Panc1 (cell line): ENCODE measurements around the gene CAPN15.

Experiments
- POLR2AphosphoS5 ChIP-seq: IDR thresholded peaks from 2 replicates; pipeline ENCODE4 v1.6.1; 2012; ENCODE audit warnings: mild to moderate bottlenecking, low read depth, low read length, moderate library complexity
- TCF7L2 ChIP-seq: IDR thresholded peaks from 2 replicates; pipeline ENCODE4 v1.6.1; 2011; ENCODE audit warnings: mild to moderate bottlenecking, low read depth, low read length, inconsistent platforms
- TF ChIP-seq, protein P1 (sequence below): fragments of 450-650 bp; IDR thresholded peaks from 2 replicates; pipeline ENCODE4 v1.5.1; 2017; ENCODE audit warnings: mild to moderate bottlenecking
- TF ChIP-seq, protein P2 (sequence below), 2 experiments: IDR thresholded peaks; 2 replicates each; pipeline ENCODE4 v1.6.1; 2011 to 2012; ENCODE audit warnings: low read depth in 2 of 2, control low read depth in 1 of 2, low read length in 1 of 2, mild to moderate bottlenecking in 1 of 2, moderate library complexity in 1 of 2; ENCODE audit not compliant: insufficient read depth in 1 of 2

DNA sequence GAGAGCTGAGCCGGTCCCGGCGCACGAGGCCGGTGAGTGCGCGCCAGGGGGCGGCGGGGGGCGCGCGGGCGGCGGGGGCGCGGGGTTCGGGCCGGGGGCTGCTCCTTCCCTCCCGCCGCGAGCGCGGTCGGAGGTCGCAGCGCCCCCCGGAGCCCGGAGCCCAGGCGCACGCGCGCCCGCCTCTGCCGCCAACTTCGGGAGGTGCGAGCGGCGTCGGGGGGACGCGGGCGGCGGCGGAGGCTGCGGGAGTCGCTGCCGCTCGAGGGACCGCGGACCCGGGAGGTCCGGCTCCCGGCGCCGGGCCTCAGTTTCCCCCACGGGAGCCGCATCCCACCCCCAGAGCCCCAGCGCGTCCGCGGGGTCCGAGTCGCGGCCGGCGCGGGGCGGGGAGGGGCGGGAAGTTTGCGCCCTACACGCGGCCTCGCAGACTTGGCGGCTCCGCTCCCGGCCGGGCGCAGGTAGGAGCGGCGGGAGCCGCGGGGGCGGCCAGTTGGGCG lies 32.7 kb downstream of the CAPN15 start, which contains the start of gene PRR35:
- TF ChIP-seq, protein P1, sequence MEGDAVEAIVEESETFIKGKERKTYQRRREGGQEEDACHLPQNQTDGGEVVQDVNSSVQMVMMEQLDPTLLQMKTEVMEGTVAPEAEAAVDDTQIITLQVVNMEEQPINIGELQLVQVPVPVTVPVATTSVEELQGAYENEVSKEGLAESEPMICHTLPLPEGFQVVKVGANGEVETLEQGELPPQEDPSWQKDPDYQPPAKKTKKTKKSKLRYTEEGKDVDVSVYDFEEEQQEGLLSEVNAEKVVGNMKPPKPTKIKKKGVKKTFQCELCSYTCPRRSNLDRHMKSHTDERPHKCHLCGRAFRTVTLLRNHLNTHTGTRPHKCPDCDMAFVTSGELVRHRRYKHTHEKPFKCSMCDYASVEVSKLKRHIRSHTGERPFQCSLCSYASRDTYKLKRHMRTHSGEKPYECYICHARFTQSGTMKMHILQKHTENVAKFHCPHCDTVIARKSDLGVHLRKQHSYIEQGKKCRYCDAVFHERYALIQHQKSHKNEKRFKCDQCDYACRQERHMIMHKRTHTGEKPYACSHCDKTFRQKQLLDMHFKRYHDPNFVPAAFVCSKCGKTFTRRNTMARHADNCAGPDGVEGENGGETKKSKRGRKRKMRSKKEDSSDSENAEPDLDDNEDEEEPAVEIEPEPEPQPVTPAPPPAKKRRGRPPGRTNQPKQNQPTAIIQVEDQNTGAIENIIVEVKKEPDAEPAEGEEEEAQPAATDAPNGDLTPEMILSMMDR: no peak
- no peak for TF ChIP-seq POLR2AphosphoS5
- TF ChIP-seq, protein P2, sequence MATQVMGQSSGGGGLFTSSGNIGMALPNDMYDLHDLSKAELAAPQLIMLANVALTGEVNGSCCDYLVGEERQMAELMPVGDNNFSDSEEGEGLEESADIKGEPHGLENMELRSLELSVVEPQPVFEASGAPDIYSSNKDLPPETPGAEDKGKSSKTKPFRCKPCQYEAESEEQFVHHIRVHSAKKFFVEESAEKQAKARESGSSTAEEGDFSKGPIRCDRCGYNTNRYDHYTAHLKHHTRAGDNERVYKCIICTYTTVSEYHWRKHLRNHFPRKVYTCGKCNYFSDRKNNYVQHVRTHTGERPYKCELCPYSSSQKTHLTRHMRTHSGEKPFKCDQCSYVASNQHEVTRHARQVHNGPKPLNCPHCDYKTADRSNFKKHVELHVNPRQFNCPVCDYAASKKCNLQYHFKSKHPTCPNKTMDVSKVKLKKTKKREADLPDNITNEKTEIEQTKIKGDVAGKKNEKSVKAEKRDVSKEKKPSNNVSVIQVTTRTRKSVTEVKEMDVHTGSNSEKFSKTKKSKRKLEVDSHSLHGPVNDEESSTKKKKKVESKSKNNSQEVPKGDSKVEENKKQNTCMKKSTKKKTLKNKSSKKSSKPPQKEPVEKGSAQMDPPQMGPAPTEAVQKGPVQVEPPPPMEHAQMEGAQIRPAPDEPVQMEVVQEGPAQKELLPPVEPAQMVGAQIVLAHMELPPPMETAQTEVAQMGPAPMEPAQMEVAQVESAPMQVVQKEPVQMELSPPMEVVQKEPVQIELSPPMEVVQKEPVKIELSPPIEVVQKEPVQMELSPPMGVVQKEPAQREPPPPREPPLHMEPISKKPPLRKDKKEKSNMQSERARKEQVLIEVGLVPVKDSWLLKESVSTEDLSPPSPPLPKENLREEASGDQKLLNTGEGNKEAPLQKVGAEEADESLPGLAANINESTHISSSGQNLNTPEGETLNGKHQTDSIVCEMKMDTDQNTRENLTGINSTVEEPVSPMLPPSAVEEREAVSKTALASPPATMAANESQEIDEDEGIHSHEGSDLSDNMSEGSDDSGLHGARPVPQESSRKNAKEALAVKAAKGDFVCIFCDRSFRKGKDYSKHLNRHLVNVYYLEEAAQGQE (IDR thresholded peaks at IDR 0.05; ENCODE audit: insufficient read depth in 1 of 2, low read depth in 2 of 2, low read length in 1 of 2): no peak
- no peak for TF ChIP-seq TCF7L2
